ENCODE data around the gene ST6GAL2.

GRCh38 chr2:106764614-106765013 is 121.4 kb downstream of the ST6GAL2 start:
- TF ChIP-seq CHD2 (IDR thresholded peaks at IDR 0.05; ENCODE audit: low read length, partially characterized antibody) (no peak), EZH2phosphoT487 (IDR thresholded peaks at IDR 0.05; ENCODE audit: borderline replicate concordance, low read depth) (no peak), EP300 (IDR thresholded peaks at IDR 0.05; ENCODE audit: borderline replicate concordance in 1 of 2, low read depth in 1 of 2, low read length in 1 of 2) (no peak), REST (IDR thresholded peaks at IDR 0.05; ENCODE audit: low read depth, low read length) (no peak), NRF1 (IDR thresholded peaks at IDR 0.05; ENCODE audit: low read depth, low read length) (no peak), MEF2A (IDR thresholded peaks at IDR 0.05; ENCODE audit: borderline replicate concordance, low read depth) (no peak)
- TF ChIP-seq, protein P1, sequence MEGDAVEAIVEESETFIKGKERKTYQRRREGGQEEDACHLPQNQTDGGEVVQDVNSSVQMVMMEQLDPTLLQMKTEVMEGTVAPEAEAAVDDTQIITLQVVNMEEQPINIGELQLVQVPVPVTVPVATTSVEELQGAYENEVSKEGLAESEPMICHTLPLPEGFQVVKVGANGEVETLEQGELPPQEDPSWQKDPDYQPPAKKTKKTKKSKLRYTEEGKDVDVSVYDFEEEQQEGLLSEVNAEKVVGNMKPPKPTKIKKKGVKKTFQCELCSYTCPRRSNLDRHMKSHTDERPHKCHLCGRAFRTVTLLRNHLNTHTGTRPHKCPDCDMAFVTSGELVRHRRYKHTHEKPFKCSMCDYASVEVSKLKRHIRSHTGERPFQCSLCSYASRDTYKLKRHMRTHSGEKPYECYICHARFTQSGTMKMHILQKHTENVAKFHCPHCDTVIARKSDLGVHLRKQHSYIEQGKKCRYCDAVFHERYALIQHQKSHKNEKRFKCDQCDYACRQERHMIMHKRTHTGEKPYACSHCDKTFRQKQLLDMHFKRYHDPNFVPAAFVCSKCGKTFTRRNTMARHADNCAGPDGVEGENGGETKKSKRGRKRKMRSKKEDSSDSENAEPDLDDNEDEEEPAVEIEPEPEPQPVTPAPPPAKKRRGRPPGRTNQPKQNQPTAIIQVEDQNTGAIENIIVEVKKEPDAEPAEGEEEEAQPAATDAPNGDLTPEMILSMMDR (IDR thresholded peaks at IDR 0.05) = no peak
- TF ChIP-seq, protein P2, sequence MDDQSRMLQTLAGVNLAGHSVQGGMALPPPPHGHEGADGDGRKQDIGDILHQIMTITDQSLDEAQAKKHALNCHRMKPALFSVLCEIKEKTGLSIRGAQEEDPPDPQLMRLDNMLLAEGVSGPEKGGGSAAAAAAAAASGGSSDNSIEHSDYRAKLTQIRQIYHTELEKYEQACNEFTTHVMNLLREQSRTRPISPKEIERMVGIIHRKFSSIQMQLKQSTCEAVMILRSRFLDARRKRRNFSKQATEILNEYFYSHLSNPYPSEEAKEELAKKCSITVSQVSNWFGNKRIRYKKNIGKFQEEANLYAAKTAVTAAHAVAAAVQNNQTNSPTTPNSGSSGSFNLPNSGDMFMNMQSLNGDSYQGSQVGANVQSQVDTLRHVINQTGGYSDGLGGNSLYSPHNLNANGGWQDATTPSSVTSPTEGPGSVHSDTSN (IDR thresholded peaks at IDR 0.05) = no peak
